Umbilical cord (tissue), 2 donors: Measurements from ENCODE around the gene FERMT1. TPM values are rescaled to one million over a fixed set of nuclear protein-coding genes. Genes with fewer than 3 reads are reported as not detected.
A peak's percentile ranks its signal among the peaks of the same experiment; 100 is the strongest.
"Not testable (repeated sequence)": the region's sequence is repeated elsewhere in the genome, so short reads cannot be mapped to it uniquely, and the experiment has no call there.

Experiments used
- DNase-seq: peaks from one replicate; pipeline ENCODE4 v3.0.0-alpha.2; 2015; ENCODE audit warnings: low spot score
- total RNA-seq: library from RNA; depleted of rRNA; stranded (reverse); fragments of >200 nt; gene quantifications from one replicate; pipeline ENCODE4 v1.2.3, GENCODE V29; 2014; ENCODE audit warnings: low replicate concordance; ENCODE audit not compliant: insufficient read depth

Gene FERMT1
- total RNA-seq, 1 donor from 2014 or later: 2.6 TPM

DNA sequence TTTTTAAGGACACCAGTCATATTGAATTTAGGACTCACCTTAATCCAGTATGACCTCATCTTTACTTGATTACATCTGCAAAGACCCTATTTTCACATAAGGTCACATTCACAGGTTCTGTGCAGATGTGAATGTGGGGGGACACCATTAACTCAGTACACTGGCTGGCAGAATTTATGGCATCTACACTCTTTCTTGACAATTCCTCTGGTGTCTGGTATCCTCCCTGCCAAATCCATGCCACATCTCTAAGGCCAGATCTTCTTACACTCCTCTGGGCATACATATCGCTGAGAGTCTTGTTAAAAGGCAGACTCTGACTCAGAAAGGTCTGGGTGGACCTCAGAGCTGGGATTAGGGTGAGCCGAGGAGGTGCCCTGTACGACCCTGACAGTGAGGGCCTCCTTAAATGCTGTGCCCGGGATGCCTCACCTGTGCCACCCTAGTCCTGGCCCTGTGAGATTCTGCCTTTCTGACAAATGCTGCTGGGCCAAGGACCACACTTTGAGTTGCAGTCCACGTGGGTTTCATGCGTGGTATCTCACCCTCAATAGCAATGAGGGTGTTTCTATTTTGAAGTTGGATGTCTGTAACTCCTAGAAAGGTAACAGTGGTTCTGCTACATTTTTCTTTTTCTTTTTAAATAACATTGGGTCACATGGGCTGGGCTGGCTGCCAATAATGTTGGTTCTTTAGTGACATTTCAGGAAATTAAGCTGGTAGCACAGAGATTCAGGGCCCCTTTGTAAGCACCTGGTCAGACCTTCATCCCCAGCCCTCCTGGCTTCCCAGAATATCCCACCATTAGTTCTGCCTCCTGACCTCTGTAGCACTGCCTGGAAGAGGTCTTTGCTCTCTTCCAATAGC lies 51.8 kb downstream of the FERMT1 start:
- no peak for DNase-seq

DNA sequence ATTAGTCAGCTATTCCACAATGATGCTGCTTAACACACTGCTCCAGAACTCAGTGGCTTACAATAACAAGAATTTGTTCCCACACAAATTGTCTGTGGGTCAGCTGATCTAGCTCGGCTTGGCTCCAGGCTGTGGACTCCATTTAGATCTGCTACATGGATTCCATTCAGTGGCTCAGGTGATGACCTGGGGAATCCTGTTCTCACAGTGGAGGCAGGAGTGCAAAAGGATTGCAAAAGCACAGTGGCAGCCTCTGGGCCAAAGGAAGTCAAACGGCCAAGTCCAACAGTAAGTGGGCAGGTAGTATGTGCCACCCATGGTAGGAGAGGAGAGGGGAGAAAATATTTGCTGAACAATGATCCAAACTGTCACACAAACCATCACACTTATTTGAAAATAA lies 53.2 kb downstream of the FERMT1 start:
- DNase-seq: no peak

DNA sequence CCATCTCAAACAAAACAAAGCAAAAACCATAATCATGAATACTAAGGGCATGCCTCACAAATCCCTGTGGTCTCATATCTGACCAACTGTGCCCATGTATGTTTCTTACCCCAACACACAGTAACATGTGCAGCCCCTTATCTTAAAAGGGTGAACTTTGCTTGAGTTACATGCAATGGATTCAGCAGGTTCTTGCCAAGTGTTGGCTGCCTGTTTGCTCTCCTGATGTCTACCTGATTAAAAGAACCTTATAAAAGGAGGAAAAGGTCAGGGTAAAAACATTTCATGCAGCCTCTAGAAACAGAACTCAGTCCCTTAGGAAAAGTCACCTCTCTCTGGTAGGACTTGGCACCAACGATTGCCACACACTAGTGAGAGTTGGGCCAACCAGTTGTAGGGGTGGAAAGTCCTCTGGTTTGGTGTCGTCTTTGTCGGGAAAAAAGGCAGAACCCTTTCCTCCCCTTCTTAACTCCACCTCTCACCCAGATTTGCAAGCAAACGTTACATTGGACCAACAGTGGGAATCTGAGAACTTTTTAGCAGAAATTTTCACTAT lies 55.0 kb downstream of the FERMT1 start:
- DNase-seq: no peak

DNA sequence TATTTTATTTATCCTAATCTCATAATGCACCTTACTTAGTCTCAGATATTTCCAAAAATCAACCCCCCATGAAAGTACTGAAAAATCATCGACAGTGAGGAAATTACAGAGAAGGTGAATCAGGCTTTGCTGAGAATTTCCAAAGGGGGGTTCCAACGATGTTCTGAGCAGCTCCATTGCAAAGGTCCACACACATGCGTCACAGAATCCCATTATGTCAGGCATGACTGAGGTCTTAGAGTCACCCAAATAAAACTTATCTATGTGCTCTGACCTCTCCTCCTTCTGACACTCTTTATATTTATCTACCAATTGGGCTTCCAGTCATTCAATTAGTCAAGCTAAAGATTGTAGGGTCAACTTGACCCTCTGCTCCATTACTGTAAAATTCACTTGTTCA lies 56.2 kb downstream of the FERMT1 start:
- DNase-seq: no peak

DNA sequence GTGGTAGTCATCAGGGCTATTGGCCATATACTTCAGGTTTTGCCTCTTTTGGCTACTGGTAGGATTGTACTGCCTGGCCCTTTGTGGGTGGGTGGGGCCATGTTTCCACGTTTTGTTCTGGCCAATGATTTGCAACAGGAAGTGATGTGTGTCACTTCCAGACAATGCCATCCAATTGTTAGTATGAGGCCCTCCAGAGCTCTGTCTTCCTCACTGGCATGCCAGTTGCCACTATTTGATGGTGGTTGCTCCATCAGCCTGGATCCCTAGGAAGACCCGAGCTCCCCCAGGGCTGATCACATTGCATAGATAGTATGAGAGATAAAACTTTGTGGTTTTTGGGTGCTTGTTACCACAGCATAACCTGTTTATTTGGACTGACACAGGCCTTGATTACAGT lies 61.3 kb downstream of the FERMT1 start:
- no peak for DNase-seq

DNA sequence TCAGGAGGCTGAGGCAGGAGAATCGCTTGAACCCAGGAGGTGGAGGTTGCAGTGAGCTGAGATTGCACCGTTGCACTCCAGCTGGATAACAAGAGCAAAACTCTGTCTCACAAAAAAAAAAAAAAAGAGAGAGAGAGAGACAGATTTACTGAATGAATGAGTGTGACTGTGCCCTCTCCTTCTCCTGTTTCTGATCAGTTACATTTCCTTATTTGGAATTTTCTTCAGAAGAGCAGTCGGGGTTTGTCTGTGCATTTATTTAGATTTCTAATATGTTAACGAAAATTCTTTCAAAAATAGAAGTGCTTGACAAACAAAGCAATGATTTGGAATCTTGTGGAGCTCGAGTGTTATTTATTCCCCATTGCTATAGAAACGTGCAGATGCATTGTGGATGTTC lies 62.6 kb downstream of the FERMT1 start:
- DNase-seq: no peak

DNA sequence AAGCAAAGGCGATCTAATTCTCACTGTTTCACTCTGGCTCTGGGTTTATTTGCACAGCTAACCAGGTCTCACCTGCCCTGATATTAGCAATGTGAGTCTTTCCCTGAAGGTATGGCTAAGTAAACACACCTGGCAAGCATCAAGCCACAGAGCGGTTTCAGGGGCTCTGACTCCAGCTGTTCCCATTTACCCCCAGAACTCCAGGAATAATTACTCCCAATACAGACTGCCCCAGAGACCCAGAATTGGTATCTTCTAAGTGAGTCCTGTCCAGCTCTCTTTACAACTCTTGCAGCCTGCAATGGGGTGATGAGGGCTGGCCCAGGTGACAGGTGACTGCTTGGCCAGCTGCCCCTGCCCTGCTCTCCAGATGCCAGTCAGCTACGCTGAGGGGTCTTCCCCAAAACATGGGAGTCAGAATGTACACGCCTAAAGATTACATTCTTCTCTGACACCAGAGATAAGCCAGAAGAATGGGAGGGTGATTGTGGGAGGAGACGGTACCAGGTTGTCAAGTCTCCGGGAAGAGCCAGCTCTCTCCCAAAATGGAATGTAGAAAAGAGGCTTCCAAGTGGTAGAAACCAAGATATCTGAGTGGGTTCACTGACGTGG lies 64.0 kb downstream of the FERMT1 start:
- no peak for DNase-seq

DNA sequence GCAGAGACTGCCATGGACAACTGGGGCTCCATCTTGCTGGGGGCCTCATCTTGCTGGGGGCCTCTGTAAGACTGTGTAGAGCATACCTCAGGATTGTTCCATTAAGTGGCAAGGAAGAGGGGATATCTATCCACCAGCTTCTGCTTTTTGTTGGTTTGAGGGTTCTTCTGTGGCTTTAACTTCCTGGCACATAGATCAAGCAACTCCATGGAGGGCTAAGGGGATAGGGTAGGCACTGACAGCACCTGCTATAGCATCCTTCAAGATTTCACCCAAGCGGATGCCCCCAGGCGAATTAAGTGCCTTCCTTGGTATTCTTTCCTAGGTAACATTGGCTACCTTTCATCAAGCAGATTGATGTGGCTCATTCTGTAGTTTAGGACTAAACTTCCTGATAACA lies 65.1 kb downstream of the FERMT1 start:
- no peak for DNase-seq

DNA sequence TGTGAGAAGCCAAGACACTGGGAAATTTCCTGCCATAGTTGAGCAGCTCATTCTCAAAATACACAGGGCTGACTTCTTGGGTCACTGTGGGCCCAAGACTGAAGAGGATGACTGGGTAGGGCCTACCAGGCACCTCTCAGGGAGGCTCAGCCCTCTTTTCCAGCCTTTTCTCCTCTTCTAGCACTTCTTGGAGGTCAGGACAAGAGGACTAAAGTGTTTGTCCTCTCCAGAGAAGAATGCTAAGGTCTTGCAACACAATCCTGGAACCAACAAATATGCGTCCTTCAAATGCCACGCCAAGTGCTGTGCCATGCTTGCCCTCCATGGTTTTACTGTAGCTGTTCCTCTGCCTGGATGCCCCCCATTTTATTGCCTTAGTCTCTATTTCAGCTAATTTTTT lies 65.7 kb downstream of the FERMT1 start:
- DNase-seq: no peak

DNA sequence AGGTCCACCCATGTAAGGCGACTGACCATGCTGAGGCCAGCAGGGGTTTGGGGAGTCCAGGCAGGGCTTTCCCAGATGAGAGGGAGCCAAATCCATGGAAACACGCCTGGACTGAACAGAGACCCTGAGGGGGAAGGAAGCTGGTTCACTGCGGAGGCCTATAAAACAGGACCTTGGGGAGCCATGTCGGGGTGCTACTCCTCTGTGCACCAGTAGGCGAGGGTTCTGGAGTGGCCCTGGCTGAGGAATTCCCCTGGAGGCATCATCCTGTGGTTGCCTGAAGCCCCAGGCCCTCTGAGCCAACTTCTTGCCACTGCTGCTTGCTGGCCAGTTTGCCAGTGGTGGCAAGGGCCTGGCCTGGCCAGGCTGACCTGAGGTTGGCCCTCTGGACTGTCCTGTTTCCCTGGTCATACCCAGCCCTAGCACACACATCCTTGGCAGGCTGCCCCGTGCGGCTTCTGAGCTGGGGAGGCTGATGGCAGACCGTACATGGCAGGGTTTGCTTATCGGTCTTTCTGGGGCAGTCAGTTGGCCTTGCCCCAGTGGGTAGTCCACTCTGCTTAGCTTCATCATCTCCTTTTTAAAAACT lies 66.8 kb downstream of the FERMT1 start:
- no peak for DNase-seq

DNA sequence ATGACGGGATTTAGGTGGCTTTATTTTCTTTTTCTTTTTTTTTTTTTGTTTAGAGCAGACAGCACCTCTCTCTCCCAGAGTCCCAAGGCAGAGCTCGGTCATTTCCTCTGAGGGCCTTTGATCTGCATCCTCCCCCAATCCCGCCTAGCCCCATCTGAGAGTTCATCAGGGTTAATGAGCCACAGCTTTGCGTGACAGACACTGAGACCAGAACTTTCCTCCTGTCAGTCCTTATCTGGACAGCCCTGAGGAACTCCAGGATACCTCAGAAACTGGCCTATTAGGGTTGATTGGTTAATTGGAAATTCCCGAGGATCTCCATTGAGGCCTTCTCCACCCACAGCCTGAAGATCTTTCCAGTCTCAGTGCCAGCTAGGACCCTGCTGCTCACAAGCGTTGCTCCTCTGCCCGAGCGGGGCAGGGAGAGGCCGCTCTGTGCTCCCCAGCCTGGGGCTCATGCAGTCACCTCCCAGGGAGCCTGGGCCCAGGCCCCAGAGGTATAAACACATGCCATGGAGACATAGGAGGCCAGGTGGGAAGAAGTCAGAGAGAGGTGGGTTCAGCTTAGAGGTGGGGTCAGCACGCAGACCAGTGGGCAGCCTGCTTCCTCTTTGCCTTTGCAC lies 67.6 kb downstream of the FERMT1 start:
- DNase-seq: peak; percentile 17

DNA sequence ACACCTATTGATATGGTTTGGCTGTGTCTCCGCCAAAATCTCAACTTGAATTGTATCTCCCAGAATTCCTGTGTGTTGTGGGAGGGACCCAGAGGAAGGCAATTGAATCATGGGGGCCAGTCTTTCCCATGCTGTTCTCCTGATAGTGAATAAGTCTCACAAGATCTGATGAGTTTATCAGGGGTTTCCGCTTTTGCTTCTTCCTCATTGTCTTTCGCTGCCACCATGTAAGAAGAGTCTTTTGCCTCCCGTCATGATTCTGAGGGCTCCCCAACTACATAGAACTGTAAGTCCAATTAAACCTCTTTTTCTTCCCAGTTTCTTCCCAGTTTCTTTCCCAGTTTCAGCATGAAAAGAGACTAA lies 68.2 kb downstream of the FERMT1 start:
- not testable (repeated sequence) for DNase-seq

DNA sequence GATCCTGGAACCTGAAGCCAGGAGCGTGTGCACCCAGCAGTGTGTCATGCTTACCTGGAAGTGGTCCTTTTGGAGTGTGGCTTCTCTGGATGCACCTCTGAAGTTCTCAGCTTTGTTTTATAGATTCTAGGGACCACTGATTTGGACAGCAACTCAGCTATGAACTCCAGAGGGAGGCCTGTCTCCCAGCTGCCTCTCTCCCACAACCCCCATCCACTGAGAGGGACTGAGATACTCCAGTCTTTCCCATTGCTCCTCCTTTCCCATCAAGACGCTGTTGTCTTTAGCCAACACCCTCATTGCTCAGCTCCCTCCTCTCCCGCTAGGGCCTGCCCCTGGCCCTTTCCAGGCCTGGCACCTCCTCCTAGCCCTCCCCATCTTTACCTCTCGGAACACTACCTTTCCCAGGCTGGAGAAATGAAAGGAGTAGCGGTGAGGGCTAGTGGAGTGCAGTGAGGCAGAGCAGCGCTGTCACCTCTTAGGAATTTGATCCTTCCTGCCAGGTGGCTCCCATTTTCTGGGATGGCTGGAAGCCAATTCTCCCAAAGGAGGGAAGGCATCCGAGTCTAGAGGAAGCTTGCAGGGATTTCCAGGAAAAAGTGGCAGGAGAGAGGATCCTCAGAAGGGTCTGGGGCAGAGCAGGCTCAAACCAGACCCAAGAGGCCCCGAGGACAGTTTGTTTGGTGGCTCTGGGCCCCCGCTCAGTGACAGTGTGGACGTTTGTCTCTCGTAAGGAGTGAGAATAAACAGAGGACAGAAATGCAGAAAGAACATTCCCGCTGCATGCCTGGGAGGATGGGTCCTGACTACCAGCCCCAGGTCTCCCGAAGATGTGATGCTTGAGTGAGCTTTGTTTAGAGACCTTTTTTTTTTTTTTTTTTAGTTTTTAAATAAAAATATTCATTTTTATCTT lies 68.8 kb downstream of the FERMT1 start, which contains the start of gene LRRN4:
Gene LRRN4, minus strand, starts transcription at position 285 of the 913 bp plus-strand sequence. CDS start 1,261 bp downstream, outside the sequence.
- DNase-seq: no peak

DNA sequence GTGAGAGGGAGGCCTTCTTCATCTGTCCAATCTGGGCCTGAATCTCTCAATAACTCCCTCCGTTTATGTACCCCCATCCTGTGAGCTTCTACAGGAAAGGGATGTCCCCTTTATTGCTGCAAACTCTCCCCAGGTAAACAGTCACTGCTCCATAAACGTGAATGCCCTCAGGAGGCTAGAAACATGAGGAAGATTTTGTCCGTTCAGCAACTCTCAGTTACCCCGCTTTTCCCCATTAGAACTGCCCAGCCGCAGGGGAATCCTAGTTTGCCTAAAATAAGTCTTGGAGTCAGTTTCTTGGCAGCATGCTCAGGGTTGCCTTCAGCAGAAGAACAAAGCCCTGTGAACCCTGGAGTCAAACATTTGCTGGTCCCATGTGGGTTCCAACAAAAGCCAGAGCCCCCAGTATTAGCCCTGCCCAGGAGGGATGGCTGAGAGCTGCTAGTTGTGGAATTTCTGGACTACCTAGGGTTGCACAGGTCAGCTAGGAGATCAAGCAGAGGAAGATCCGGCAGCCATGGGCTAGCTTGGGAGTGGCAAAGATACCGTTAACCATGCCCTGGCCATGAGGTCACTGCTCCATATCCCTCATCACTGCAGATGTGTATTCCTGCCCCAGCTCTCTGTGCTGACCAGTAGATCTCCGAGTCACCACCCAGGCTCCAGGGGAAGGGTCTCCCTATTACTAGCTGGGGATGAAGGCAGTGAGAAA lies 69.6 kb downstream of the FERMT1 start:
- DNase-seq: no peak

DNA sequence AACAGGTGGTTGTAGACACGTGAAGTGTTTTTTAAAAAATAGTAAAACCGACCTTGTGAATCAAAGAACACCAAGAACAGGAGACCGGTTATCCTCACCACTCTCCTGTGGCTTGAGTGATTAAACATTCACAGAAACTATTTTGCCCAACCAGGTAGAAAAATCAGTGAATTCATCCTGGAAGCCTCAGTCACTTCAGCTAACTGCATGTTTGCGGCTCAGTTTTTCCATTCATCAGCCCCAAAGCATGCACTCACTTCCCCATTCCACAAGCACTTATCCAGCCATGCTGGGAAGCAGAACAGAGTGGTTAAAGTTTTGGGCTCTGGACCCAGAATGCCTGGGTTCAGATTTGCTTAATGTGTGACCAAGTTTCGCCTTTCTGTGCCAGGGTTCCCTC lies 71.3 kb downstream of the FERMT1 start:
- peak; percentile 40 for DNase-seq

DNA sequence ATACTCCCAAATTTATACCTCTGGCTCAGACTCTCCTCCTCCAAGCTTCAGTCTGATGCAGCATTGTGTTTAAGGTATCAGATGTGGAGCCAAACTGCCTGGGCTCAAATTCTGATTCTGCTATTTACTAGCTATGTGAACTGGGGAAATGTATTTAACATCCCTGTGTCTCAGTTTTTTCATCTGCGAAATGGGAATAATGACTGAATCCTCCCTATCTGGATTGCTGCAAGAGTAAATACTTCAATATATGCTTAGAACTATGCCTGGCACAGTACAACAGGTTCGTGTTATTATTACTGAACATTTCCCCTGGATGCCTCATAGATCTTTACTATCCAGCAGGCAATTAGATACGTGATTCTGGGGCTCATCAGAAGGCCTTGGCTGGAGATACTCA lies 74.4 kb downstream of the FERMT1 start:
- DNase-seq: no peak

DNA sequence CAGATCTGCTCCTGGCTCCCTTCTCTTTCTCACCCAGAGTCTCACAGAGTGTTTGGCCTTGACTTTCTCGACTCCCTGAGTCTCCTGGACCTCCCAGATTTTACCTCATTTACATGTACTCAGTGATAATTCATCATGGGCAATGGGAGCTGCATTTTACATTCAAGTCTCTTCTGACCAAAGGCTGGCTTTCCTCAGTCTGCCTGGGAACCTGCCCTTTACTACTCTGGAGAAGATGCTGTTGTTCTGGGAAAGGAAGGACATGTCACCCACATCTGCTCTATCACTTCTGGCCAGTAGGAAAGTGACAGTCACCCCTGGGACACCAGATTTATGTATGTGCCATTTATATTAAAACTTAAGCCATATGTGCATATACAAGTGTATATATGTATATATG lies 76.4 kb downstream of the FERMT1 start:
- no peak for DNase-seq

DNA sequence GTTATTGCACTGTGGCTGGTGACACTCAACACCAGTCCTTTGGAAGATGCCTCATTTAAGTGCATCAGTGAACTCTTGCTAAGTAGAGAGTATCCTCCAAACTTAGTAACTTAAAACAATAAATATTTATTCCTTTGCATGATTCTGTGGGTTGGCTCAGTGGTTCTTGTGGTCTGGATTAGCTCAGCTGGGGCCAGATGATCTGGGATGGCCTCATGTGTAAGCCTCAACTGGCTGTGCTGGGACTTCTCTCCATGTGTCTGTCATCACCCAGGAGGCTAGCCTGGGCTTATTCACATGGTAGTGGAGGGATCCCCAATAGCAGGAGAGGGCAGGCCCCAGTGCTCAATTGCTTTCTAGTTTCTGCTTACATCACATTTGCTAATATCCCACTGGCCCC lies 77.3 kb downstream of the FERMT1 start:
- no peak for DNase-seq

DNA sequence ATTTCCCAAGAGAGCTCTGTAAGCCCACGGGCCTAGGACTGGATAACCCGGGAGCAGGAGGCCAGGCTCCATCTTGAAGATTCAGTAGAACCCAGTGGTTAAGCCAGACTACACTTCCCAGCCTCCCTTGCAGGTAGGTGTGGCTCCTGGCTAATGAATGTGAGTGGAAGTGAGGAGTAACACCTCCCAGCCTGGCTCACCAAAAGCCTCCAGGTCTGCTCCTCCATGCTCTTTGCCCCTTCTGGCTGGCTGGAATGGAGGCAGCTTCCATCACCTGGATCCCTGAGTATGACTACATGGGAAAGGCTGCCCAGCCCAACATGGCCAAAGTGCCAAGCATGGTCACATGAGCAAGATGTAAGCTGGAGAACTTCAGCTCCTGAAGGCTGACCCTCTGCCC lies 78.7 kb downstream of the FERMT1 start:
- no peak for DNase-seq

DNA sequence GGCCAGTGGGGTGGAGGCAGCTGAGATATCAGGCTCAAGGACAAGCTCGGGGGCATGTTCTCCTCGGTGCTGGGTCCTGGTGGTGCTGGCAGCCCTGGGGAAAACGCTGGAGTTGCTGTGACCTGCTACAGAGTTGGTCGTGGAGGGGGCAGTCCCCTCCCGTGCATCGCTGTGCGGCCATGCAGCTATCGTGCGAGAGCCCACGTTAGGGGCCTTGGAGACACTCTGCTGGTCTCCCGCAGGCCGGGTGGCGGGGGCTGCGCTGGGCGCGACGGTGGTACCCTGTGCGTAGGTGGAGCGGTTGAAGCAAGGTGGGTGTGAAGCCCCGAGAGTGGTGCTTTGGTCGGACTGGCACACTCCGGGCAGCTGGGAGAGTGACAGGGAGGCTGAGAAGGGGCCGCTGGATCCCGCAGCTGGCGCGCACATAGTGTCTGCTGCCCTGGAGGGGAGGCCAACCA lies 81.0 kb downstream of the FERMT1 start:
- DNase-seq: no peak
